Fibroblast of lung (primary cell): ENCODE measurements around the gene CRCP. TPM values are rescaled to one million over a fixed set of nuclear protein-coding genes. Genes with fewer than 3 reads are reported as not detected.
"Not testable (repeated sequence)": the region's sequence is repeated elsewhere in the genome, so short reads cannot be mapped to it uniquely, and the experiment has no call there.

Experiments used
- DNase-seq, 2 donors: peaks; one replicate each; pipeline versions ENCODE4 v3.0.0 to v3.0.0-alpha.2; 2010; ENCODE audit warnings: low read depth in 2 of 2
- H2AFZ ChIP-seq: 2 replicates; pipeline ENCODE4 v1.5.1; 2012; ENCODE audit warnings: low read length, control low read depth, inconsistent platforms
- H3K27ac ChIP-seq: 2 replicates; pipeline ENCODE4 v1.5.1; 2011; ENCODE audit warnings: low read length, control low read depth; ENCODE audit not compliant: insufficient read depth
- H3K27me3 ChIP-seq: 2 replicates; pipeline ENCODE4 v1.5.1; 2011; ENCODE audit warnings: mild to moderate bottlenecking, low read length; ENCODE audit not compliant: control insufficient read depth, insufficient read depth
- H3K36me3 ChIP-seq: 2 replicates; pipeline ENCODE4 v1.5.1; 2011; ENCODE audit warnings: low read length; ENCODE audit not compliant: control insufficient read depth, insufficient read depth
- H3K4me1 ChIP-seq: 2 replicates; pipeline ENCODE4 v1.5.1; 2011; ENCODE audit warnings: low read length; ENCODE audit not compliant: control insufficient read depth, insufficient read depth; ENCODE audit errors: extremely low read depth
- H3K4me2 ChIP-seq: 2 replicates; pipeline ENCODE4 v1.5.1; 2011; ENCODE audit warnings: low read length, control low read depth; ENCODE audit not compliant: insufficient read depth; ENCODE audit errors: extremely low read depth
- H3K4me3 ChIP-seq, 4 experiments: fragments of 200-600 bp in 1 of 4; sonication (generic) in 1 of 4; replicated peaks in 1 of 4; 2 replicates each; pipeline ENCODE4 v1.5.1; 2011 to 2016; ENCODE audit warnings: low read length in 4 of 4, low read depth in 3 of 4, mild to moderate bottlenecking in 3 of 4, control low read depth in 2 of 4, inconsistent platforms in 1 of 4, mixed read lengths in 1 of 4; ENCODE audit not compliant: insufficient read depth in 1 of 4; ENCODE audit errors: control extremely low read depth in 1 of 4
- H3K79me2 ChIP-seq: 2 replicates; pipeline ENCODE4 v1.5.1; 2012; ENCODE audit warnings: mild to moderate bottlenecking, low read length, inconsistent platforms; ENCODE audit not compliant: control insufficient read depth, insufficient read depth
- H3K9ac ChIP-seq: 2 replicates; pipeline ENCODE4 v1.5.1; 2011; ENCODE audit warnings: mild to moderate bottlenecking, low read length, control low read depth; ENCODE audit not compliant: insufficient read depth
- H3K9me3 ChIP-seq: 2 replicates; pipeline ENCODE4 v1.5.1; 2012; ENCODE audit warnings: low read depth, low read length; ENCODE audit not compliant: control insufficient read depth, insufficient read depth
- H4K20me1 ChIP-seq: 2 replicates; pipeline ENCODE4 v1.5.1; 2011; ENCODE audit warnings: low read length; ENCODE audit not compliant: control insufficient read depth, insufficient read depth; ENCODE audit errors: extremely low read depth
- EZH2 ChIP-seq: IDR thresholded peaks from 2 replicates; pipeline ENCODE4 v1.5.1; 2012; ENCODE audit warnings: low read length, control low read depth, mild to moderate bottlenecking; ENCODE audit errors: missing control alignments
- polyA plus RNA-seq, 2 donors: library from polyadenylated mRNA; depleted of rRNA in 1 of 2; stranded (reverse) in 1 of 2; unstranded in 1 of 2; fragments of >200 nt; gene quantifications; 2 replicates each; pipeline ENCODE4 v1.2.1, GENCODE V29; 2011 to 2012; ENCODE audit warnings: missing spikeins in 1 of 2
- total RNA-seq: library from RNA; depleted of rRNA; stranded (reverse); fragments of >200 nt; gene quantifications from 2 replicates; pipeline ENCODE4 v1.2.1, GENCODE V29; 2014
- TF ChIP-seq, protein P1 (sequence below), 2 donors: IDR thresholded peaks in 1 of 2; conservative IDR thresholded peaks in 1 of 2; 1 replicate in 1 of 2; 2 replicates in 1 of 2; pipeline ENCODE4 v1.5.1; 2011 to 2012; ENCODE audit warnings: low read length in 2 of 2, control low read depth in 1 of 2, inconsistent platforms in 1 of 2, low read depth in 1 of 2, mild to moderate bottlenecking in 1 of 2

The CRCP gene
- total and polyA plus RNA-seq, 2 donors (not counting 1 experiment from before 2014, with no cell fraction given): 34.9 to 38.3 TPM

DNA sequence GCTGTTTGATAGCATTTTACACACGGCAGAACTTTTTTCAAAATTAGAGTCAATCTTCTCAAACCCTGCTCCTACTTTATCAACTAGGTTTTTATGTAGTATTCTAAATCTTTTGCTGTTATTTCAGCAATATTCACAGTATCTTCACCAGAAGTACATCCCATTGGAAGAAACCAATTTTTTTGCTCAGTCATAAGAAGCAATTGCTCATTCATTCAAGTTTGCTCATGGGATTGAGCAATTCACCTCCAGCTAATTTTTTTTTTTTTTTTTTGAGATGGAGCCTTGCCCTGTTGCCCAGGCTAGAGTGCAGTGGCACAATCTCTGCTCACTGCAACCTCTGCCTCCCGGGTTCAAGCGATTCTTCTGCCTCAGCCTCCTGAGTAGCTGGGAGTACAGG is 10.7 kb upstream of the CRCP start:
- not testable (repeated sequence) for H3K9ac ChIP-seq, H3K27ac ChIP-seq

DNA sequence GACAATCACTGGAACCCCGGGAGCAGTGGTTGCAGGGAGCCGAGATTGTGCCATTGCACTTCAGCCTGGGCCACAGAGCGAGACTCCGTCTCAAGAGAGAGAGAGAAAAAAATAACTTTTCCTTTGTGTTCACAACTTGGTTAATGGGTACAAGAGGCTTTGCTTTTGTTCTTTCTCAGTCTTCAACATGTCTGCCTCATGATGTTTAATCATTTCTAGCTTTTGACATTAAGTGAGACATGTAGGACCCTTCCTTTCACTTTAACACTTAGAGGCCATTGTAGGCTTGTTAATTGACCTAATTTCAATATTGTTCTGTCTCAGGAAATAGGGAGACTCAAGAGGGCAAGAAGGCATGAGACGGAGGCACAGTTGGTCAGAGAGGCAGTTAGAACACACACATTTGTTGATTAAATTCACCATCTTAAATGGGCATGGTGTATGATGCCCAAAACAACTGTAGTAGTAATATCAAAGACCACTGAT is 9.3 kb upstream of the CRCP start:
- Histone ChIP-seq H3K36me3 (no peaks in the 10 kb centered on the region), H3K9ac (no peak overlapping the region)
- no peak for TF ChIP-seq EZH2
- TF ChIP-seq, protein P1, sequence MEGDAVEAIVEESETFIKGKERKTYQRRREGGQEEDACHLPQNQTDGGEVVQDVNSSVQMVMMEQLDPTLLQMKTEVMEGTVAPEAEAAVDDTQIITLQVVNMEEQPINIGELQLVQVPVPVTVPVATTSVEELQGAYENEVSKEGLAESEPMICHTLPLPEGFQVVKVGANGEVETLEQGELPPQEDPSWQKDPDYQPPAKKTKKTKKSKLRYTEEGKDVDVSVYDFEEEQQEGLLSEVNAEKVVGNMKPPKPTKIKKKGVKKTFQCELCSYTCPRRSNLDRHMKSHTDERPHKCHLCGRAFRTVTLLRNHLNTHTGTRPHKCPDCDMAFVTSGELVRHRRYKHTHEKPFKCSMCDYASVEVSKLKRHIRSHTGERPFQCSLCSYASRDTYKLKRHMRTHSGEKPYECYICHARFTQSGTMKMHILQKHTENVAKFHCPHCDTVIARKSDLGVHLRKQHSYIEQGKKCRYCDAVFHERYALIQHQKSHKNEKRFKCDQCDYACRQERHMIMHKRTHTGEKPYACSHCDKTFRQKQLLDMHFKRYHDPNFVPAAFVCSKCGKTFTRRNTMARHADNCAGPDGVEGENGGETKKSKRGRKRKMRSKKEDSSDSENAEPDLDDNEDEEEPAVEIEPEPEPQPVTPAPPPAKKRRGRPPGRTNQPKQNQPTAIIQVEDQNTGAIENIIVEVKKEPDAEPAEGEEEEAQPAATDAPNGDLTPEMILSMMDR (conservative IDR thresholded peaks at IDR 0.05 in 1 of 2, IDR thresholded peaks at IDR 0.05 in 1 of 2; ENCODE audit: low read depth in 1 of 2, low read length in 2 of 2): no peak

More for the DNA sequence above, 10.7 kb upstream of the CRCP start:
- H3K36me3 ChIP-seq, H3K4me1 ChIP-seq, H3K4me2 ChIP-seq, H3K4me3 ChIP-seq, H2AFZ ChIP-seq, H3K27me3 ChIP-seq, H3K9me3 ChIP-seq, H3K79me2 ChIP-seq, H4K20me1 ChIP-seq: not testable (repeated sequence)
- peak in 1 of 2 donors; percentile 30 for DNase-seq

GRCh38 chr7:66108410-66108809 is 6.2 kb upstream of the CRCP start:
- not testable (repeated sequence) for H3K27me3 ChIP-seq, H3K79me2 ChIP-seq, H4K20me1 ChIP-seq, H2AFZ ChIP-seq, H3K4me2 ChIP-seq, H3K9me3 ChIP-seq, H3K4me1 ChIP-seq, H3K36me3 ChIP-seq, H3K4me3 ChIP-seq, DNase-seq, H3K27ac ChIP-seq, H3K9ac ChIP-seq

More for the DNA sequence above, 9.3 kb upstream of the CRCP start:
- no peak overlapping the region for H3K4me3 ChIP-seq
- no peaks in the 10 kb centered on the region for H4K20me1 ChIP-seq
- no peak for DNase-seq
- H3K27ac ChIP-seq: no peak overlapping the region
- no peaks in the 10 kb centered on the region for H3K4me1 ChIP-seq
- H3K27me3 ChIP-seq: no peaks in the 10 kb centered on the region
- H3K9me3 ChIP-seq: no peaks in the 10 kb centered on the region
- H3K79me2 ChIP-seq: no peaks in the 10 kb centered on the region
- no peak overlapping the region for H2AFZ ChIP-seq
- no peak overlapping the region for H3K4me2 ChIP-seq

GRCh38 chr7:66110856-66111255 is 3.8 kb upstream of the CRCP start:
- no peaks in the 10 kb centered on the region for H4K20me1 ChIP-seq
- peak overlapping the region; percentile 67 for H3K27ac ChIP-seq
- no peak for TF ChIP-seq EZH2
- TF ChIP-seq, protein P1 (conservative IDR thresholded peaks at IDR 0.05 in 1 of 2, IDR thresholded peaks at IDR 0.05 in 1 of 2; ENCODE audit: low read depth in 1 of 2, low read length in 2 of 2): no peak
- peaks cover 12% of the 10 kb centered on the region for H3K4me1 ChIP-seq
- no peak overlapping the region for H3K4me2 ChIP-seq
- H3K36me3 ChIP-seq: no peaks in the 10 kb centered on the region
- H3K9ac ChIP-seq: no peak overlapping the region
- H3K79me2 ChIP-seq: peaks cover 8% of the 10 kb centered on the region
- no peak overlapping the region for H3K4me3 ChIP-seq
- no peaks in the 10 kb centered on the region for H3K27me3 ChIP-seq
- no peak overlapping the region for H2AFZ ChIP-seq
- DNase-seq: peak; percentile 76 to 98
- H3K9me3 ChIP-seq: no peaks in the 10 kb centered on the region

- not testable (repeated sequence) for H3K4me3 ChIP-seq, H3K4me2 ChIP-seq, H3K9me3 ChIP-seq, H3K27ac ChIP-seq, H3K27me3 ChIP-seq, H3K4me1 ChIP-seq, H2AFZ ChIP-seq, H3K9ac ChIP-seq, H4K20me1 ChIP-seq, H3K36me3 ChIP-seq, DNase-seq
- H3K79me2 ChIP-seq: peaks cover 60% of the 10 kb centered on the region
Measured at GRCh38 chr7:66116680-66117420, 2.2 kb downstream of the CRCP start.
